HEK293 (cell line): ENCODE data around the gene EML6.
A peak's percentile ranks its signal among the peaks of the same experiment; 100 is the strongest.

Experiments
- GLIS1 ChIP-seq: fragments of 450-650 bp; formaldehyde crosslinking; IDR thresholded peaks from 2 replicates; pipeline ENCODE4 v1.5.1; 2016; ENCODE audit warnings: missing biosample characterization, missing genetic modification characterization
- KLF10 ChIP-seq: fragments of 450-650 bp; IDR thresholded peaks from 2 replicates; pipeline ENCODE4 v1.5.1; 2018; ENCODE audit warnings: missing biosample characterization, mild to moderate bottlenecking, missing genetic modification characterization
- KLF7 ChIP-seq: fragments of 450-650 bp; formaldehyde crosslinking; IDR thresholded peaks from 2 replicates; pipeline ENCODE4 v1.5.1; 2016; ENCODE audit warnings: missing biosample characterization, missing genetic modification characterization, borderline replicate concordance
- REPIN1 ChIP-seq: fragments of 450-650 bp; formaldehyde crosslinking; IDR thresholded peaks from 2 replicates; pipeline ENCODE4 v1.5.1; 2017; ENCODE audit warnings: missing biosample characterization, missing genetic modification characterization, low read depth
- SCRT2 ChIP-seq: fragments of 450-650 bp; formaldehyde crosslinking; IDR thresholded peaks from 2 replicates; pipeline ENCODE4 v1.5.1; 2016; ENCODE audit warnings: missing biosample characterization, missing genetic modification characterization
- SP3 ChIP-seq: fragments of 450-650 bp; formaldehyde crosslinking; IDR thresholded peaks from 2 replicates; pipeline ENCODE4 v1.5.1; 2016; ENCODE audit warnings: missing biosample characterization, missing genetic modification characterization
- SP7 ChIP-seq: fragments of 450-650 bp; formaldehyde crosslinking; IDR thresholded peaks from 2 replicates; pipeline ENCODE4 v1.5.1; 2016; ENCODE audit warnings: missing biosample characterization, missing genetic modification characterization
- ZNF157 ChIP-seq: fragments of 450-650 bp; formaldehyde crosslinking; IDR thresholded peaks from 2 replicates; pipeline ENCODE4 v1.5.1; 2016; ENCODE audit warnings: missing biosample characterization, missing genetic modification characterization
- ZNF175 ChIP-seq: fragments of 450-650 bp; formaldehyde crosslinking; IDR thresholded peaks from 2 replicates; pipeline ENCODE4 v1.5.1; 2016; ENCODE audit warnings: missing biosample characterization, missing genetic modification characterization
- ZNF2 ChIP-seq: fragments of 450-650 bp; formaldehyde crosslinking; IDR thresholded peaks from 2 replicates; pipeline ENCODE4 v1.5.1; 2016; ENCODE audit warnings: missing biosample characterization, missing genetic modification characterization
- ZNF391 ChIP-seq: fragments of 450-650 bp; formaldehyde crosslinking; IDR thresholded peaks from 2 replicates; pipeline ENCODE4 v1.5.1; 2016; ENCODE audit warnings: low read depth, missing biosample characterization, missing genetic modification characterization, borderline replicate concordance
- ZNF404 ChIP-seq: fragments of 450-650 bp; formaldehyde crosslinking; IDR thresholded peaks from 2 replicates; pipeline ENCODE4 v1.5.1; 2017; ENCODE audit warnings: missing biosample characterization, missing genetic modification characterization
- ZNF416 ChIP-seq: fragments of 450-650 bp; formaldehyde crosslinking; IDR thresholded peaks from 2 replicates; pipeline ENCODE4 v1.5.1; 2016; ENCODE audit warnings: missing biosample characterization, missing genetic modification characterization
- ZNF433 ChIP-seq: fragments of 450-650 bp; formaldehyde crosslinking; IDR thresholded peaks from 2 replicates; pipeline ENCODE4 v1.5.1; 2016; ENCODE audit warnings: missing biosample characterization, missing genetic modification characterization, low read depth
- ZNF501 ChIP-seq: fragments of 450-650 bp; formaldehyde crosslinking; IDR thresholded peaks from 2 replicates; pipeline ENCODE4 v1.5.1; 2016; ENCODE audit warnings: missing biosample characterization, missing genetic modification characterization
- ZNF560 ChIP-seq: fragments of 450-650 bp; formaldehyde crosslinking; IDR thresholded peaks from 2 replicates; pipeline ENCODE4 v1.5.1; 2017; ENCODE audit warnings: missing biosample characterization, missing genetic modification characterization, borderline replicate concordance
- ZNF621 ChIP-seq: fragments of 450-650 bp; formaldehyde crosslinking; IDR thresholded peaks from 2 replicates; pipeline ENCODE4 v1.5.1; 2017; ENCODE audit warnings: missing biosample characterization, missing genetic modification characterization
- ZNF626 ChIP-seq: fragments of 450-650 bp; sonication (Bioruptor Pico); formaldehyde crosslinking; IDR thresholded peaks from 2 replicates; pipeline ENCODE4 v1.5.1; 2018; ENCODE audit warnings: missing biosample characterization, missing genetic modification characterization, inconsistent platforms
- ZNF664 ChIP-seq: fragments of 450-650 bp; formaldehyde crosslinking; IDR thresholded peaks from 2 replicates; pipeline ENCODE4 v1.5.1; 2016; ENCODE audit warnings: missing biosample characterization, missing genetic modification characterization
- ZNF704 ChIP-seq: fragments of 450-650 bp; formaldehyde crosslinking; IDR thresholded peaks from 2 replicates; pipeline ENCODE4 v1.5.1; 2016; ENCODE audit warnings: missing biosample characterization, missing genetic modification characterization
- ZNF785 ChIP-seq: fragments of 450-650 bp; formaldehyde crosslinking; IDR thresholded peaks from 2 replicates; pipeline ENCODE4 v1.5.1; 2016; ENCODE audit warnings: missing biosample characterization, missing genetic modification characterization
- ZNF843 ChIP-seq: fragments of 450-650 bp; formaldehyde crosslinking; IDR thresholded peaks from 2 replicates; pipeline ENCODE4 v1.5.1; 2016; ENCODE audit warnings: missing biosample characterization, missing genetic modification characterization
- ZSCAN18 ChIP-seq: fragments of 450-650 bp; formaldehyde crosslinking; IDR thresholded peaks from 2 replicates; pipeline ENCODE4 v1.5.1; 2016; ENCODE audit warnings: missing biosample characterization, missing genetic modification characterization
- TF ChIP-seq, protein P1 (sequence below): fragments of 450-650 bp; formaldehyde crosslinking; conservative IDR thresholded peaks from 2 replicates; pipeline ENCODE4 v1.5.1; 2016; ENCODE audit warnings: low read depth, missing biosample characterization, missing genetic modification characterization
- TF ChIP-seq, protein P2 (sequence below): fragments of 450-650 bp; formaldehyde crosslinking; IDR thresholded peaks from 2 replicates; pipeline ENCODE4 v1.5.1; 2016; ENCODE audit warnings: missing biosample characterization, missing genetic modification characterization
- TF ChIP-seq, protein P3 (sequence below): fragments of 450-650 bp; formaldehyde crosslinking; IDR thresholded peaks from 2 replicates; pipeline ENCODE4 v1.5.1; 2016; ENCODE audit warnings: missing biosample characterization, missing genetic modification characterization
- TF ChIP-seq, protein P4 (sequence below): sonication (generic); formaldehyde crosslinking; IDR thresholded peaks from 2 replicates; pipeline ENCODE4 v1.8.1; 2022; ENCODE audit warnings: mild to moderate bottlenecking, moderate library complexity, missing genetic modification reagents

The EML6 gene

GRCh38 chr2:54723131-54723995 is at the start of gene EML6 (continued):
- TF ChIP-seq, protein P1, sequence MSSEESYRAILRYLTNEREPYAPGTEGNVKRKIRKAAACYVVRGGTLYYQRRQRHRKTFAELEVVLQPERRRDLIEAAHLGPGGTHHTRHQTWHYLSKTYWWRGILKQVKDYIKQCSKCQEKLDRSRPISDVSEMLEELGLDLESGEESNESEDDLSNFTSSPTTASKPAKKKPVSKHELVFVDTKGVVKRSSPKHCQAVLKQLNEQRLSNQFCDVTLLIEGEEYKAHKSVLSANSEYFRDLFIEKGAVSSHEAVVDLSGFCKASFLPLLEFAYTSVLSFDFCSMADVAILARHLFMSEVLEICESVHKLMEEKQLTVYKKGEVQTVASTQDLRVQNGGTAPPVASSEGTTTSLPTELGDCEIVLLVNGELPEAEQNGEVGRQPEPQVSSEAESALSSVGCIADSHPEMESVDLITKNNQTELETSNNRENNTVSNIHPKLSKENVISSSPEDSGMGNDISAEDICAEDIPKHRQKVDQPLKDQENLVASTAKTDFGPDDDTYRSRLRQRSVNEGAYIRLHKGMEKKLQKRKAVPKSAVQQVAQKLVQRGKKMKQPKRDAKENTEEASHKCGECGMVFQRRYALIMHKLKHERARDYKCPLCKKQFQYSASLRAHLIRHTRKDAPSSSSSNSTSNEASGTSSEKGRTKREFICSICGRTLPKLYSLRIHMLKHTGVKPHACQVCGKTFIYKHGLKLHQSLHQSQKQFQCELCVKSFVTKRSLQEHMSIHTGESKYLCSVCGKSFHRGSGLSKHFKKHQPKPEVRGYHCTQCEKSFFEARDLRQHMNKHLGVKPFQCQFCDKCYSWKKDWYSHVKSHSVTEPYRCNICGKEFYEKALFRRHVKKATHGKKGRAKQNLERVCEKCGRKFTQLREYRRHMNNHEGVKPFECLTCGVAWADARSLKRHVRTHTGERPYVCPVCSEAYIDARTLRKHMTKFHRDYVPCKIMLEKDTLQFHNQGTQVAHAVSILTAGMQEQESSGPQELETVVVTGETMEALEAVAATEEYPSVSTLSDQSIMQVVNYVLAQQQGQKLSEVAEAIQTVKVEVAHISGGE (tag by site-specific recombination), result peak; percentile 87
- TF ChIP-seq ZNF664 (no peak), SP7 (tag by site-specific recombination) (peak; percentile 56), ZNF416 (no peak), ZNF843 (tag by site-specific recombination) (peak; percentile 25; the same call in 1 of the 2 replicates), KLF10 (tag by site-specific recombination) (no peak), ZNF704 (no peak), KLF7 (tag by site-specific recombination) (no peak), REPIN1 (tag by site-specific recombination) (no peak), SP3 (peak; percentile 96), ZNF560 (tag by site-specific recombination) (no peak), ZNF391 (tag by site-specific recombination) (0 out of 2 replicates have a peak, but pooled peaks have one; percentile 37), ZNF433 (no peak), ZNF157 (tag by site-specific recombination) (no peak), ZNF785 (tag by site-specific recombination) (0 out of 2 replicates have a peak, but pooled peaks have one; percentile 25), SCRT2 (tag by site-specific recombination) (0 out of 2 replicates have a peak, but pooled peaks have one; percentile 32), ZNF621 (tag by site-specific recombination) (no peak), ZNF501 (tag by site-specific recombination) (peak; percentile 65), ZNF2 (tag by site-specific recombination) (0 out of 2 replicates have a peak, but pooled peaks have one; percentile 31), GLIS1 (tag by site-specific recombination) (peak; percentile 89), ZNF175 (tag by site-specific recombination) (no peak), ZSCAN18 (tag by site-specific recombination) (no peak), ZNF404 (no peak), ZNF626 (no peak)
- TF ChIP-seq, protein P2, sequence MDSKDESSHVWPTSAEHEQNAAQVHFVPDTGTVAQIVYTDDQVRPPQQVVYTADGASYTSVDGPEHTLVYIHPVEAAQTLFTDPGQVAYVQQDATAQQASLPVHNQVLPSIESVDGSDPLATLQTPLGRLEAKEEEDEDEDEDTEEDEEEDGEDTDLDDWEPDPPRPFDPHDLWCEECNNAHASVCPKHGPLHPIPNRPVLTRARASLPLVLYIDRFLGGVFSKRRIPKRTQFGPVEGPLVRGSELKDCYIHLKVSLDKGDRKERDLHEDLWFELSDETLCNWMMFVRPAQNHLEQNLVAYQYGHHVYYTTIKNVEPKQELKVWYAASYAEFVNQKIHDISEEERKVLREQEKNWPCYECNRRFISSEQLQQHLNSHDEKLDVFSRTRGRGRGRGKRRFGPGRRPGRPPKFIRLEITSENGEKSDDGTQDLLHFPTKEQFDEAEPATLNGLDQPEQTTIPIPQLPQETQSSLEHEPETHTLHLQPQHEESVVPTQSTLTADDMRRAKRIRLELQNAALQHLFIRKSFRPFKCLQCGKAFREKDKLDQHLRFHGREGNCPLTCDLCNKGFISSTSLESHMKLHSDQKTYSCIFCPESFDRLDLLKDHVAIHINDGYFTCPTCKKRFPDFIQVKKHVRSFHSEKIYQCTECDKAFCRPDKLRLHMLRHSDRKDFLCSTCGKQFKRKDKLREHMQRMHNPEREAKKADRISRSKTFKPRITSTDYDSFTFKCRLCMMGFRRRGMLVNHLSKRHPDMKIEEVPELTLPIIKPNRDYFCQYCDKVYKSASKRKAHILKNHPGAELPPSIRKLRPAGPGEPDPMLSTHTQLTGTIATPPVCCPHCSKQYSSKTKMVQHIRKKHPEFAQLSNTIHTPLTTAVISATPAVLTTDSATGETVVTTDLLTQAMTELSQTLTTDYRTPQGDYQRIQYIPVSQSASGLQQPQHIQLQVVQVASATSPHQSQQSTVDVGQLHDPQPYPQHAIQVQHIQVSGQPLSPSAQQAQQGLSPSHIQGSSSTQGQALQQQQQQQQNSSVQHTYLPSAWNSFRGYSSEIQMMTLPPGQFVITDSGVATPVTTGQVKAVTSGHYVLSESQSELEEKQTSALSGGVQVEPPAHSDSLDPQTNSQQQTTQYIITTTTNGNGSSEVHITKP (tag by site-specific recombination), result peak; percentile 84
- TF ChIP-seq, protein P3, sequence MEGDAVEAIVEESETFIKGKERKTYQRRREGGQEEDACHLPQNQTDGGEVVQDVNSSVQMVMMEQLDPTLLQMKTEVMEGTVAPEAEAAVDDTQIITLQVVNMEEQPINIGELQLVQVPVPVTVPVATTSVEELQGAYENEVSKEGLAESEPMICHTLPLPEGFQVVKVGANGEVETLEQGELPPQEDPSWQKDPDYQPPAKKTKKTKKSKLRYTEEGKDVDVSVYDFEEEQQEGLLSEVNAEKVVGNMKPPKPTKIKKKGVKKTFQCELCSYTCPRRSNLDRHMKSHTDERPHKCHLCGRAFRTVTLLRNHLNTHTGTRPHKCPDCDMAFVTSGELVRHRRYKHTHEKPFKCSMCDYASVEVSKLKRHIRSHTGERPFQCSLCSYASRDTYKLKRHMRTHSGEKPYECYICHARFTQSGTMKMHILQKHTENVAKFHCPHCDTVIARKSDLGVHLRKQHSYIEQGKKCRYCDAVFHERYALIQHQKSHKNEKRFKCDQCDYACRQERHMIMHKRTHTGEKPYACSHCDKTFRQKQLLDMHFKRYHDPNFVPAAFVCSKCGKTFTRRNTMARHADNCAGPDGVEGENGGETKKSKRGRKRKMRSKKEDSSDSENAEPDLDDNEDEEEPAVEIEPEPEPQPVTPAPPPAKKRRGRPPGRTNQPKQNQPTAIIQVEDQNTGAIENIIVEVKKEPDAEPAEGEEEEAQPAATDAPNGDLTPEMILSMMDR (tag by site-specific recombination), result peak; percentile 95
- TF ChIP-seq, protein P4, sequence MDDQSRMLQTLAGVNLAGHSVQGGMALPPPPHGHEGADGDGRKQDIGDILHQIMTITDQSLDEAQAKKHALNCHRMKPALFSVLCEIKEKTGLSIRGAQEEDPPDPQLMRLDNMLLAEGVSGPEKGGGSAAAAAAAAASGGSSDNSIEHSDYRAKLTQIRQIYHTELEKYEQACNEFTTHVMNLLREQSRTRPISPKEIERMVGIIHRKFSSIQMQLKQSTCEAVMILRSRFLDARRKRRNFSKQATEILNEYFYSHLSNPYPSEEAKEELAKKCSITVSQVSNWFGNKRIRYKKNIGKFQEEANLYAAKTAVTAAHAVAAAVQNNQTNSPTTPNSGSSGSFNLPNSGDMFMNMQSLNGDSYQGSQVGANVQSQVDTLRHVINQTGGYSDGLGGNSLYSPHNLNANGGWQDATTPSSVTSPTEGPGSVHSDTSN (CRISPR knock-in tag), result no peak; the same call in 1 of the 2 replicates
